Esophagus squamous epithelium (tissue), 4 donors: ENCODE data around the gene BHLHE41.

Experiments used
- POLR2A ChIP-seq, 4 donors: fragments of 450-650 bp; IDR thresholded peaks; one replicate each; pipeline ENCODE4 v1.6.1; 2017; ENCODE audit warnings: antibody characterized with exemption in 4 of 4, mild to moderate bottlenecking in 4 of 4, moderate library complexity in 3 of 4
- TF ChIP-seq, protein P1 (sequence below), 6 experiments: fragments of 450-650 bp in 4 of 6; fragments of 200-600 bp in 2 of 6; sonication (generic) in 2 of 6; IDR thresholded peaks; one replicate each; pipeline ENCODE4 v1.5.1; 2016 to 2019; ENCODE audit warnings: antibody characterized with exemption in 6 of 6, mild to moderate bottlenecking in 4 of 6, moderate library complexity in 4 of 6

DNA sequence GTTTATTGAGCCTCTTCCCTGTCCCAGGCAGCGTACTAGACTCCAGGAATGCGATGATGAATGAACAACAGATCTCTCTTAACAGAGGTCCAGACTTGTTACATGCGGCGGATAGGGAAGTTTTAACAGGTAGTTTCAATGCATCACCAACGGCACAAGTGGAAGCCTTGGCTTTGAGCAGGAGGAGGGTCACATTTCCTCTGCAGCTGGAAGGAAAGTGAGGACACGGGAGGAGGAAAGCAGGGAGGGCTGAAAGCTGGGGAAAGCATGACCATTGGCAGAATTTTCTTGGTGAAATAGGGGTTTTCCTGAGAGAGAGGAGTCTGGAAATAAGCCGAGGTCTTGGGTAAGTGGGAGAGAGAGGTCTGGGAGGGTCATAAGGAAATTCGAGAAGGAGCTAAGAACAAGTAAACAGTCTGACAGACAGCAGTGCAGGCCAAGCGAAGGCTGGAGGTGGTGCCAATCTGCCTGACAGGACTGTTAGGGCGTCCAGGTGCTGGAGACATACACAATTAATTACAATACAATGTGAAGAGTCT lies 15.4 kb downstream of the BHLHE41 start:
- TF ChIP-seq, protein P1, sequence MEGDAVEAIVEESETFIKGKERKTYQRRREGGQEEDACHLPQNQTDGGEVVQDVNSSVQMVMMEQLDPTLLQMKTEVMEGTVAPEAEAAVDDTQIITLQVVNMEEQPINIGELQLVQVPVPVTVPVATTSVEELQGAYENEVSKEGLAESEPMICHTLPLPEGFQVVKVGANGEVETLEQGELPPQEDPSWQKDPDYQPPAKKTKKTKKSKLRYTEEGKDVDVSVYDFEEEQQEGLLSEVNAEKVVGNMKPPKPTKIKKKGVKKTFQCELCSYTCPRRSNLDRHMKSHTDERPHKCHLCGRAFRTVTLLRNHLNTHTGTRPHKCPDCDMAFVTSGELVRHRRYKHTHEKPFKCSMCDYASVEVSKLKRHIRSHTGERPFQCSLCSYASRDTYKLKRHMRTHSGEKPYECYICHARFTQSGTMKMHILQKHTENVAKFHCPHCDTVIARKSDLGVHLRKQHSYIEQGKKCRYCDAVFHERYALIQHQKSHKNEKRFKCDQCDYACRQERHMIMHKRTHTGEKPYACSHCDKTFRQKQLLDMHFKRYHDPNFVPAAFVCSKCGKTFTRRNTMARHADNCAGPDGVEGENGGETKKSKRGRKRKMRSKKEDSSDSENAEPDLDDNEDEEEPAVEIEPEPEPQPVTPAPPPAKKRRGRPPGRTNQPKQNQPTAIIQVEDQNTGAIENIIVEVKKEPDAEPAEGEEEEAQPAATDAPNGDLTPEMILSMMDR (IDR thresholded peaks at IDR 0.05) = no peak
- no peak for TF ChIP-seq POLR2A (IDR thresholded peaks at IDR 0.05)
